Dermis blood vessel endothelial cell (primary cell): ENCODE data around the gene TOM1L2. TPM values are rescaled to one million over a fixed set of nuclear protein-coding genes. Genes with fewer than 3 reads are reported as not detected.
"Not testable (repeated sequence)": the region's sequence is repeated elsewhere in the genome, so short reads cannot be mapped to it uniquely, and the experiment has no call there.

ENCODE experiments used
- DNase-seq: peaks from one replicate; pipeline ENCODE4 v3.0.0; 2010
- total RNA-seq: library from RNA; depleted of rRNA; stranded (reverse); fragments of >200 nt; gene quantifications from 2 replicates; pipeline ENCODE4 v1.2.3, GENCODE V29; 2014

The TOM1L2 gene
- total RNA-seq, 1 donor from 2014 or later = 21.6 TPM

GRCh38 chr17:17970699-17971430, 1.3 kb downstream of the TOM1L2 start:
- no peak for DNase-seq

GRCh38 chr17:17966399-17966798, 5.8 kb downstream of the TOM1L2 start:
- no peak for DNase-seq

GRCh38 chr17:17965152-17965721, 7.0 kb downstream of the TOM1L2 start:
- DNase-seq = no peak

- no peak for DNase-seq
These were observed 7.5 kb downstream of the TOM1L2 start for GRCh38 chr17:17964710-17965109.

GRCh38 chr17:17963694-17964436, 8.3 kb downstream of the TOM1L2 start:
- no peak for DNase-seq

GRCh38 chr17:17963066-17963465, 9.1 kb downstream of the TOM1L2 start:
- no peak for DNase-seq

GRCh38 chr17:17960500-17961030, 11.6 kb downstream of the TOM1L2 start:
- no peak for DNase-seq

- no peak for DNase-seq
These were observed 12.5 kb downstream of the TOM1L2 start for GRCh38 chr17:17959520-17960361.

- no peak for DNase-seq
These were observed 13.2 kb downstream of the TOM1L2 start for GRCh38 chr17:17958982-17959381.

- no peak for DNase-seq
These were observed 14.7 kb downstream of the TOM1L2 start for GRCh38 chr17:17957584-17957916.

- DNase-seq = not testable (repeated sequence)
These were observed 16.3 kb downstream of the TOM1L2 start for GRCh38 chr17:17955790-17956341.

- DNase-seq = no peak
These were observed 18.1 kb downstream of the TOM1L2 start for GRCh38 chr17:17954079-17954478.

GRCh38 chr17:17952691-17953090, 19.5 kb downstream of the TOM1L2 start:
- DNase-seq = no peak

- no peak for DNase-seq
These were observed 20.7 kb downstream of the TOM1L2 start for GRCh38 chr17:17951524-17951923.

- DNase-seq = no peak
These were observed 21.4 kb downstream of the TOM1L2 start for GRCh38 chr17:17950806-17951205.

- DNase-seq = no peak
These were observed 21.9 kb downstream of the TOM1L2 start for GRCh38 chr17:17950347-17950746.

- peak; percentile 11 for DNase-seq
These were observed 24.2 kb downstream of the TOM1L2 start for GRCh38 chr17:17947966-17948365.

- DNase-seq = no peak
These were observed 24.9 kb downstream of the TOM1L2 start for GRCh38 chr17:17947309-17947708.

GRCh38 chr17:17946093-17946492, 26.1 kb downstream of the TOM1L2 start:
- no peak for DNase-seq

- no peak for DNase-seq
These were observed 27.5 kb downstream of the TOM1L2 start for GRCh38 chr17:17944743-17945142.

GRCh38 chr17:17944242-17944641, 28.0 kb downstream of the TOM1L2 start:
- DNase-seq = no peak

GRCh38 chr17:17943281-17943984, 28.8 kb downstream of the TOM1L2 start:
- no peak for DNase-seq
